C4-2B (cell line): ENCODE results near the gene MDFIC2.

Experiments used
- CTCF ChIP-seq: fragments of 450-650 bp; conservative IDR thresholded peaks from 2 replicates; pipeline ENCODE4 v1.5.1; 2017; ENCODE audit warnings: mild to moderate bottlenecking
- ZFX ChIP-seq: fragments of 450-650 bp; IDR thresholded peaks from 2 replicates; pipeline ENCODE4 v1.6.1; 2017

GRCh38 chr3:70358978-70359580 is 46.6 kb upstream of the MDFIC2 start:
- peak; percentile 76 for TF ChIP-seq CTCF
- TF ChIP-seq ZFX, result no peak
